Karpas-422 (cell line): ENCODE results near the gene NPFFR1. TPM values are rescaled to one million over a fixed set of nuclear protein-coding genes. Genes with fewer than 3 reads are reported as not detected.

Experiments used
- DNase-seq: peaks from one replicate; pipeline ENCODE4 v3.0.0-alpha.2; 2015
- H2AFZ ChIP-seq: fragments of 200-600 bp; sonication (generic); 2 replicates; pipeline ENCODE4 v1.6.1; 2014; ENCODE audit warnings: antibody characterized with exemption, low read length, mixed read lengths
- H3K27ac ChIP-seq: fragments of 200-600 bp; sonication (generic); 2 replicates; pipeline ENCODE4 v1.5.1; 2014; ENCODE audit warnings: mild to moderate bottlenecking, low read length, moderate library complexity
- H3K27me3 ChIP-seq: fragments of 200-600 bp; sonication (generic); 2 replicates; pipeline ENCODE4 v1.6.1; 2014; ENCODE audit warnings: low read length, mixed read lengths
- H3K36me3 ChIP-seq: fragments of 200-600 bp; sonication (generic); 2 replicates; pipeline ENCODE4 v1.6.1; 2014; ENCODE audit warnings: low read length, mixed read lengths; ENCODE audit not compliant: insufficient read depth
- H3K4me1 ChIP-seq: fragments of 200-600 bp; sonication (generic); 2 replicates; pipeline ENCODE4 v1.6.1; 2014; ENCODE audit warnings: mild to moderate bottlenecking, low read length, mixed read lengths
- H3K4me2 ChIP-seq: fragments of 200-600 bp; sonication (generic); 2 replicates; pipeline ENCODE4 v1.6.1; 2014; ENCODE audit warnings: low read length, low read depth, mild to moderate bottlenecking; ENCODE audit not compliant: poor library complexity, severe bottlenecking
- H3K4me3 ChIP-seq: fragments of 200-600 bp; sonication (generic); 2 replicates; pipeline ENCODE4 v1.5.1; 2014; ENCODE audit warnings: mild to moderate bottlenecking, antibody characterized with exemption, low read length, mixed read lengths
- H3K79me2 ChIP-seq: fragments of 200-600 bp; sonication (generic); 2 replicates; pipeline ENCODE4 v1.6.1; 2014; ENCODE audit warnings: mild to moderate bottlenecking, low read length, mixed read lengths
- H3K9ac ChIP-seq: fragments of 200-600 bp; sonication (generic); 2 replicates; pipeline ENCODE4 v1.6.0; 2014; ENCODE audit warnings: low read length
- H3K9me2 ChIP-seq: fragments of 200-600 bp; sonication (generic), shearing (Covaris generic); replicated peaks from 2 replicates; pipeline ENCODE4 v1.6.0; 2014; ENCODE audit warnings: mild to moderate bottlenecking, low read length, moderate library complexity; ENCODE audit not compliant: insufficient read depth
- H3K9me3 ChIP-seq: fragments of 300-700, 200-600 bp; sonication (generic); 2 replicates; pipeline ENCODE4 v1.6.1; 2014; ENCODE audit warnings: low read length, mixed read lengths
- H4K20me1 ChIP-seq: fragments of 200-600 bp; sonication (generic); 2 replicates; pipeline ENCODE4 v1.6.1; 2014; ENCODE audit warnings: mild to moderate bottlenecking, antibody characterized with exemption, low read length, low read depth; ENCODE audit not compliant: insufficient read depth
- small RNA-seq: library from RNA; depleted of rRNA; stranded (forward); fragments of <200 nt; gene quantifications from one replicate; pipeline ENCODE3, GENCODE V24; 2014
- total RNA-seq: library from RNA; depleted of rRNA; stranded (reverse); fragments of >200 nt; shearing (Covaris generic); gene quantifications from 2 replicates; pipeline ENCODE4 v1.2.3, GENCODE V29; 2014; ENCODE audit warnings: low replicate concordance; rRNA removed

Gene NPFFR1
- total RNA-seq, 1 experiment from 2014 or later = not detected

DNA sequence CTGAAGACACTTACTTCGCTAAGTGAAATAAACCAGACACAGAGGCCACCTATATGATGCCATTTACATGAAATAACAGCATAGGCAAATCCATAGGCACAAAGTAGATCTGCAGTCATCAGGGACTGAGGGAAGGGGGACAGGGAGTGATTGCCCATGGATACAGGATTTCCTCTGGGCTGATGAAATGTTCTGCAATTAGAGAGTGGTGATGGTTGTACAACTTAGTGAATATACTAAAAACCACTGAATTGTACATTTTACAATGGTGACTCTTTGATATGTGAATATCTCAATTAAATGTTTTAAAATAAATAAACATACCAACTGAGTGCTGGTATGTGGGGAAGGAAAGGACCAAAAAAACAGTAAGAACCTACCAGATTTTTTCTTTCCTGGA is 70.9 kb downstream of the NPFFR1 start:
- peaks cover 80% of the 10 kb centered on the region for H3K36me3 ChIP-seq
- no peak overlapping the region for H3K4me2 ChIP-seq

DNA sequence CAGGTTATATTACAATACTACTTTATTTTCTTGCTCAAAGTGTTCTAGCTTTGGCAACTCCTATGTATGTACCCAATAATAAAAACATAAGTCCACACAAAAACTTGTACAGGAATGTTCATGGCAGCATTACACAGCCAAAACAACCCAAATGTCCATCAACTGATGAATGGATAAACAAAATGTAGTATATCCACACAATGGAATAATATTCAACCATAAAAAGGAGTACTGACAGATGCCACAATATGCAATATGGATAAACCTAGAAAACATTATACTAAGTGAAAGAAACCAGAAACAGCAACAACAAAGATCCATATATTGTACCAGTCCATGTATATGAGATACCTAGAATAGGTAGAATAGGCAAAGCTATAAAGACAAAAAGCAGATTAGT is 71.5 kb downstream of the NPFFR1 start:
- Histone ChIP-seq H3K4me1 (no peaks in the 10 kb centered on the region), H3K9me2 (no peaks in the 10 kb centered on the region), H3K36me3 (peaks cover 80% of the 10 kb centered on the region), H3K4me2 (no peak overlapping the region), H2AFZ (no peak overlapping the region), H3K4me3 (no peak overlapping the region), H3K79me2 (peaks cover 9% of the 10 kb centered on the region), H3K27ac (no peak overlapping the region), H4K20me1 (no peaks in the 10 kb centered on the region), H3K9me3 (no peaks in the 10 kb centered on the region), H3K9ac (no peak overlapping the region), H3K27me3 (no peaks in the 10 kb centered on the region)
- no peak for DNase-seq

More for the DNA sequence above, 70.9 kb downstream of the NPFFR1 start:
- Histone ChIP-seq H3K4me1 (no peaks in the 10 kb centered on the region), H3K9me3 (no peaks in the 10 kb centered on the region), H2AFZ (no peak overlapping the region), H3K79me2 (peaks cover 15% of the 10 kb centered on the region), H3K4me3 (no peak overlapping the region), H3K9ac (no peak overlapping the region), H3K27ac (no peak overlapping the region), H3K27me3 (no peaks in the 10 kb centered on the region), H4K20me1 (no peaks in the 10 kb centered on the region), H3K9me2 (no peaks in the 10 kb centered on the region)
- no peak for DNase-seq

DNA sequence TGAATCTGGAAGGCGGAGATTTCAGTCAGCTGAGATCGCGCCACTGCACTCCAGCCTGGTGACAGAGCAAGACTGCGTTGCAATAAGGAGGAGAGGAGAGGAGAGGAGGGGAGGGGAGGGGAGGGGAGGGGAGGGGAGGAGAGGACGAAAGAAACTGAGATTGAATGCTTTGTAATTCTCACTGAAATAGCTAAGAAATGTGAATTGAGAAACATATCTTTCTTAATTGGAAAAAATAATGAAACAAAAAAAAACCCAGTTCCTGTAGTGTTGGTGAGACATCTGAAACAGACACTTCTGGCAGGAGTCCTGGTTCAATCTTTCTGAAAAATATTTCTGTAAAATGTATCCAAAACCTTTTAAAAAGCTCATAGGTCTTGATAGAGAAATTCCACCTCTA is 77.0 kb downstream of the NPFFR1 start:
- Histone ChIP-seq H3K4me3 (no peak overlapping the region), H3K36me3 (peaks cover 82% of the 10 kb centered on the region), H3K27me3 (no peaks in the 10 kb centered on the region), H3K4me1 (no peaks in the 10 kb centered on the region), H3K4me2 (no peak overlapping the region), H3K27ac (no peak overlapping the region), H4K20me1 (no peaks in the 10 kb centered on the region), H3K9me2 (no peaks in the 10 kb centered on the region), H3K9me3 (no peaks in the 10 kb centered on the region), H3K9ac (no peak overlapping the region), H2AFZ (no peak overlapping the region), H3K79me2 (peaks cover 3% of the 10 kb centered on the region; the same call in 1 of the 2 replicates)
- DNase-seq = no peak

DNA sequence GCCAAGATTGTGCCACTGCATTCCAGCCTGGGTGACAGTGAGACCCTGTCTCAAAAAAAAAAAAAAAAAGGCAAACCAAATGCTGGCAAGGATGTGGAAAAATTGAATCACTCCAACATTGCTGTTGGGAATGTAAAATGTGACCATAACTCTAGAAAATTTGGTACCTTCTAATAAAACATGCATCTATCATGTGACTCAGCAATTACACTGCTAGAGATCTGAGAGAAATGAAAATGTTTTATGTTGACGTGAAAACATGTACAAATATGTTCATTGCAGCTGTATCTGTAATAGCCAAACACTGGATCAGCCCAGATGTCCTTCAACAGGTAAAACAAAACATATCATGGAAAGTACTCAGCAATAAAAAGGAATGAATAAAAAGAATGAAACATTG is 82.7 kb downstream of the NPFFR1 start:
- H3K27me3 ChIP-seq = no peaks in the 10 kb centered on the region
- no peaks in the 10 kb centered on the region for H3K9me2 ChIP-seq
- no peaks in the 10 kb centered on the region for H3K79me2 ChIP-seq
- H3K4me3 ChIP-seq = no peak overlapping the region
- H3K36me3 ChIP-seq = peaks cover 66% of the 10 kb centered on the region
- H3K9ac ChIP-seq = no peak overlapping the region
- no peak overlapping the region for H3K4me2 ChIP-seq
- H2AFZ ChIP-seq = no peak overlapping the region
- H3K4me1 ChIP-seq = no peaks in the 10 kb centered on the region
- no peak for DNase-seq
- 0 out of 2 replicates have a peak, but pooled peaks cover 5% of the 10 kb centered on the region for H4K20me1 ChIP-seq
- no peaks in the 10 kb centered on the region for H3K9me3 ChIP-seq
- H3K27ac ChIP-seq = no peak overlapping the region

DNA sequence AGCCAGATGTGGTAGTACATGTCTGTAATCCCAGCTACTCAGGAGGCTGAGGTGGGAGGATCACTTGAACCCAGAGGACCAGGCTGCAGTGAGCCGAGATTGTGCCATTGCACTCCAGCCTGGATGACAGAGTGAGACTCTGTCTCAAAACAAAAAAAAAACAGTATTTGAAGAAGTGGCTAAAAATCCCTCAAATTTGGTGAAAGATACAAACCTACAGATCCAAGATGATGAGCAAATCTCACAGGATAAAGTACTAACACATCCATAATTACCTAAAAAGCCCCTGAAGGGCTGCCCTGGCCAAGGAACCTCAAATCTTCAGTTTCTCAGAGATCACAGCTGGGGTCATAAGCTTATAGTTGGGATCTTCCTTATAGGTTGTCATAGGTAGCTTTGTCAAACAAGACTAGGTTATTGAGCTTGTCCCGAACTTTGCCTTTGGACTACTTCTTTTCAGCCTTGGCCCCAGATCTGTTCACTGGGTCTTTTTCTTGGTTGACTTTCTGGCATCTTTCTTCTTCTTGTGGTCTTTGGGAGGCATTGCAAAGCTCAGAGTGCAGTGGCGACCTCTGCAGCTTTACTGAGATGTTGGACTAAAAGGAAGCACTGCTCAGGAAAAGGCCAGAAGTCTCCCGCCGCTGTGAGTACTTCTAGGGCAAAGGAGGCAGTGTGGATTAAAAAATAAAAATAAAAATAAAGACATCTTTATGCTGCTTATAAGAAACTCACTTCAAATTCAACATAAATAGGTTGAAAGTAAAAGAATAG is 84.9 kb downstream of the NPFFR1 start:
- H3K4me2 ChIP-seq = no peak overlapping the region
- H3K27ac ChIP-seq = no peak overlapping the region
- no peaks in the 10 kb centered on the region for H3K27me3 ChIP-seq
- H3K4me3 ChIP-seq = no peak overlapping the region
- H4K20me1 ChIP-seq = 0 out of 2 replicates have a peak, but pooled peaks cover 5% of the 10 kb centered on the region
- no peaks in the 10 kb centered on the region for H3K79me2 ChIP-seq
- H3K9me2 ChIP-seq = no peaks in the 10 kb centered on the region
- DNase-seq = no peak
- H3K9me3 ChIP-seq = no peaks in the 10 kb centered on the region
- H3K36me3 ChIP-seq = peaks cover 53% of the 10 kb centered on the region
- H3K4me1 ChIP-seq = no peaks in the 10 kb centered on the region
- H3K9ac ChIP-seq = no peak overlapping the region
- H2AFZ ChIP-seq = no peak overlapping the region

Small RNAs within 50 kb of the gene (small RNA-seq; reads per million reads assigned to genes)
- not detected for gene RPS25P9

Other genes with a start within 250 kb of the NPFFR1 start
- gene MACROH2A2, start 231.2 kb downstream of the NPFFR1 start, total RNA-seq = not detected in 2 replicates
- gene AIFM2, start 151.2 kb downstream of the NPFFR1 start, total RNA-seq = 5.7 and 8.9 TPM in 2 replicates
- 23.6 and 38.2 TPM in 2 replicates for gene TYSND1, start 137.3 kb downstream of the NPFFR1 start, total RNA-seq
- 49.6 and 78.9 TPM in 2 replicates for gene SAR1A, start 113.5 kb downstream of the NPFFR1 start, total RNA-seq
- 375 and 560 TPM in 2 replicates for gene PPA1, start 50.6 kb downstream of the NPFFR1 start, total RNA-seq
- 13.6 and 37.0 TPM in 2 replicates for gene LRRC20, start 98.6 kb upstream of the NPFFR1 start, total RNA-seq
- gene EIF4EBP2, start 120.1 kb upstream of the NPFFR1 start, total RNA-seq = 35.3 and 78.0 TPM in 2 replicates
- gene NODAL, start 157.7 kb upstream of the NPFFR1 start, total RNA-seq = not detected in 2 replicates
- gene PALD1, start 194.8 kb upstream of the NPFFR1 start, total RNA-seq = 54.7 and 106 TPM in 2 replicates